Tibial nerve (tissue), 4 donors: ENCODE measurements around the gene CRYAB. TPM values are rescaled to one million over a fixed set of nuclear protein-coding genes. Genes with fewer than 3 reads are reported as not detected.

Source experiments
- DNase-seq, 2 donors: peaks; one replicate each; pipeline ENCODE4 v3.0.0-alpha.2; 2019; ENCODE audit warnings: low spot score in 2 of 2
- H3K27ac ChIP-seq, 4 donors: fragments of 200-600 bp; sonication (generic) in 3 of 4; one replicate each; pipeline ENCODE4 v1.5.1; 2017 to 2019; ENCODE audit warnings: mild to moderate bottlenecking in 1 of 4
- H3K27me3 ChIP-seq, 2 donors: fragments of 200-600 bp; sonication (generic) in 1 of 2; one replicate each; pipeline versions ENCODE4 v1.5.1 to v1.6.0; 2017 to 2019
- H3K36me3 ChIP-seq, 3 donors: fragments of 200-600 bp; sonication (generic); one replicate each; pipeline ENCODE4 v1.5.1; 2018 to 2019
- H3K4me1 ChIP-seq, 4 donors: fragments of 200-600 bp; sonication (generic) in 3 of 4; one replicate each; pipeline ENCODE4 v1.5.1; 2017 to 2019
- H3K4me3 ChIP-seq, 4 donors: fragments of 200-600 bp; sonication (generic) in 3 of 4; one replicate each; pipeline ENCODE4 v1.5.1; 2017 to 2019; ENCODE audit warnings: mild to moderate bottlenecking in 1 of 4, moderate library complexity in 1 of 4
- H3K9me3 ChIP-seq, 4 donors: fragments of 200-600 bp; sonication (generic) in 3 of 4; one replicate each; pipeline ENCODE4 v1.5.1; 2017 to 2019
- CTCF ChIP-seq, 5 experiments: fragments of 200-600 bp in 3 of 5; fragments of 450-650 bp in 2 of 5; sonication (generic) in 3 of 5; IDR thresholded peaks; one replicate each; pipeline ENCODE4 v1.5.1; 2016 to 2019; ENCODE audit warnings: antibody characterized with exemption in 5 of 5, mild to moderate bottlenecking in 3 of 5, moderate library complexity in 2 of 5
- EP300 ChIP-seq, 2 donors: sonication (generic); formaldehyde crosslinking; IDR thresholded peaks; one replicate each; pipeline ENCODE4 v1.6.1; 2017; ENCODE audit warnings: antibody characterized with exemption in 2 of 2, mild to moderate bottlenecking in 1 of 2
- POLR2A ChIP-seq, 2 donors: fragments of 450-650 bp; IDR thresholded peaks; one replicate each; pipeline ENCODE4 v1.6.1; 2017; ENCODE audit warnings: antibody characterized with exemption in 2 of 2, mild to moderate bottlenecking in 2 of 2, moderate library complexity in 2 of 2
- WGBS, 2 donors: methylation state at CpG; one replicate each; pipeline ENCODE4 v1.1.5; 2018; 5-methylcytosine and 5-hydroxymethylcytosine counted together
- total RNA-seq, 4 donors: library from RNA; depleted of rRNA; stranded (reverse); fragments of >200 nt; gene quantifications; one replicate each; pipeline ENCODE4 v1.1.0, GENCODE V29; 2016

CRYAB gene
- total RNA-seq, 4 donors from 2014 or later = 353 to 879 (median 645) TPM

DNA sequence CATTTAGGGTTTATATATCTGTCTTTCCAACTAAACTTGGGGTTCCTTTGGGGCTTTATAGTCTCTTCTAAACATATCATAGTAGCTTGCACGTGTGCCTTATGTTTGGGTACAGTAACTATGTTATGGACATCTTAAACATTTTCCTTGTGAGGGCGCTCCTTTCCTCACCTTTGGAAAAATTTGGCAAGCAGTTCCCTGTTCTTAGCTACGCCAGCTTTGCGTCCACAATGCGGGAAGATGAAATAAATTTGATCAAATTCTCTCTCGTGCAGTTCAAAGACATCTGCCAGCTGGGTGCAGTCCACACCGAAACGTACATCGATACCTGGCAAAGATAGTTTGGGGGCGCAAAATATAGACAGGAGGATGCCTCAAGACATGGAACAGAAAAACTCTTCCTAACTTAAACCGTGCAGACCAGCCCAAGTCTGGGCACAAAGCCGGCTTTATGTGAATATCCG is 33.2 kb downstream of the CRYAB start:
- H3K27me3 ChIP-seq = no peaks in the 10 kb centered on the region
- H3K9me3 ChIP-seq = no peaks in the 10 kb centered on the region
- WGBS, 2 donors = 1% methylated on average over 13 of the region's 13 CpGs
- H3K4me1 ChIP-seq = peaks cover 0 to 18% (median 5%) of the 10 kb centered on the region in 4 donors
- peak overlapping the region; percentile 54 to 75 (median 62) for H3K4me3 ChIP-seq
- peak overlapping the region; percentile 90 to 98 (median 94) for H3K27ac ChIP-seq
- peaks cover 0 to 26% (median 4%) of the 10 kb centered on the region in 3 donors for H3K36me3 ChIP-seq
- TF ChIP-seq POLR2A (IDR thresholded peaks at IDR 0.05) = no peak
- TF ChIP-seq CTCF (IDR thresholded peaks at IDR 0.05) = no peak
- TF ChIP-seq EP300 (IDR thresholded peaks at IDR 0.05) = no peak
- DNase-seq = no peak

DNA sequence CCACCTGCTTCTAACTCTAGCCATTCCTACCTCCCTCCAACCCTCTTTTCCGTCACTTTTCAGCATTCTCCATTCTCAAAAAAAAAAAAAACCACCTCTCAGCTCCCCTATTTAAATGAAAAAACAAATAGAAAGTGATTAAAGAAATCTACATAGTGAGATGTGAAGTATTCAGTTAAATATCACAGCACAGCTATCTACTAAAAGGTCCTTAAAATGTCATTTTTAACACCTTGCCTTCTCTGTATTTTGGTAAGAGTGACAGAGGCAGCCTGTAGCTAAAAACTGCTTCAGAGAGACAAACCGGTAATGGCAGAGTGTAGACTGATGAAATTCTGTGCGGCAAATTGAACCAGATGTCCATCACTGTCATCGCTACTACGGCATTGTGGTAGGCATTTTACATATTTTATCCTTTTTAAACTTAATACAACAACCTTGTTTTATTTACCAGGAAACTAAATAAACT is 39.8 kb downstream of the CRYAB start:
- no peak for DNase-seq
- H3K4me3 ChIP-seq = peak overlapping the region; percentile 74 to 96 (median 85)
- peaks cover 0 to 22% (median 10%) of the 10 kb centered on the region in 4 donors for H3K4me1 ChIP-seq
- WGBS, 2 donors = 53 to 54% methylated on average over 5 of the region's 5 CpGs
- TF ChIP-seq CTCF (IDR thresholded peaks at IDR 0.05) (no peak), EP300 (IDR thresholded peaks at IDR 0.05) (no peak), POLR2A (IDR thresholded peaks at IDR 0.05) (no peak)
- peak overlapping the region; percentile 92 to 96 (median 94) for H3K27ac ChIP-seq
- peaks cover 0 to 40% (median 0%) of the 10 kb centered on the region in 3 donors for H3K36me3 ChIP-seq
- H3K27me3 ChIP-seq = no peaks in the 10 kb centered on the region
- H3K9me3 ChIP-seq = no peaks in the 10 kb centered on the region

DNA sequence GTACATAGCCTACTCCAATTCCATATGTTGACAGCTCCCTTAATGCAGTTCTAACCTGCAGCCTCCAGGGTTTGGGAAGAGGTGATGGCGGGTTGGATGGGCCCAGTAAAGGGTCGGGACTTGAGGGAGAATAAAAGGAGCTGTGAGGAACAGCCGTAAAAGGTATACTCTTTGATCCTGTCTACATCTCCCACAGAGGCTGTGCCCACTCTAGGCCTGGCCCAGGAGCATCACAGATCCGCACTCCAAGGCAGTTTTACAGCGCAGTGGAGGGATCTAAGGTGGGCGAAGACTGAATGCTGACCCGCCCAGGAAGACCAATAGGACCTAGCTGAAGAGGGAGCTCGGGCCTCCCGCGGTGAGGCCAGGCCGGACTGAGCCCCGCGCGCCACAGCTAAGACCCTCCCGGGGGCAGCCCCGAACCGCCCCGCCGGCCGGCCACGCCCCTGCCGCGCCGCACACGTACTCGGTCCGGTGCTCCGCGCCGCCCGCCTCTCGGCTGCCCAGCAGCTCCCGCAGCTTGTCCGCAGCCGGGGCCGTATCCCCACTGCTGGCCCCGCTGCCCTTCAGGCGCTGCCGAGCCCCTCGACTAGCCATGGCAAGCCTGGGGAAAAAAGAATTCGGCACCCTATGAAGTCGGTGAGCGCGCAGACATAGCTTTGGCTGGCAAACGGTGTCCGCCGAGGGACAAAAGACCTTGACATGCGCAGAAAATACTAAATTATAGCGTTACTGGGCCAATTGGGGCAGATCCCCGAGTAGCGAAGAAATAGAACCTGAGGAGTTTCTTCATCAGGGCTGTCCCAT is 40.5 kb downstream of the CRYAB start, which contains the start of gene ALG9:
TSS of gene ALG9 (minus strand) at position 696 of the 807 bp plus-strand sequence. CDS start at position 597, 99 bp downstream.
- H3K4me3 ChIP-seq = peak within 1 kb of the TSS; percentile 74 to 96 (median 85)
- H3K27me3 ChIP-seq = no peaks in the 10 kb centered on the region
- peaks cover 0 to 43% (median 0%) of the 10 kb centered on the region in 3 donors for H3K36me3 ChIP-seq
- TF ChIP-seq EP300 (IDR thresholded peaks at IDR 0.05) (peak; percentile 70 to 90), POLR2A (IDR thresholded peaks at IDR 0.05) (peak in 1 of 2 donors; percentile 57), CTCF (IDR thresholded peaks at IDR 0.05) (peak in 3 of 5 experiments; percentile 24 to 31 (median 27))
- peaks cover 0 to 22% (median 10%) of the 10 kb centered on the region in 4 donors for H3K4me1 ChIP-seq
- WGBS, 2 donors = 0 to 1% methylated on average over 24 to 47 of the region's 51 CpGs
- H3K9me3 ChIP-seq = no peaks in the 10 kb centered on the region
- peak within 1 kb of the TSS; percentile 92 to 96 (median 94) for H3K27ac ChIP-seq
- DNase-seq = peak; percentile 71 to 90

DNA sequence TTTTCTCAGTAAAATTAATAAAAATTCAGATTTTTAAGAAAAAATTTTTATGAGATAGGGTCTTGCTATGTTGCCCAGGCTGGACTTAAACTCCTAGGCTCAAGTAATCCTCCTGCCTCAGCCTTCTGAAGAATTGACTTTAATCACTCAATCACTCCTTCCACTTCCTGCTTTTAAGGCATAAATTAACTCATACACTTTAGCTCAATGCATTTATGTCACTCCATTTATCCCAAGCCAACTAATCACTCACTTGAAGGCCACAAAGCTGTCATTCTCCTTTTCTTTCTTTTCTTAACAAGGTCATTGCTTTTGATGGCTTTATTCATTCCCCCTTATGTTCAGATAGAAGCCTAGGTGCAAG is 41.1 kb downstream of the CRYAB start:
- Histone ChIP-seq H3K27me3 (no peaks in the 10 kb centered on the region), H3K27ac (peak overlapping the region; percentile 92 to 96 (median 94)), H3K4me1 (peaks cover 0 to 22% (median 10%) of the 10 kb centered on the region in 4 donors), H3K4me3 (peak overlapping the region; percentile 74 to 96 (median 85)), H3K36me3 (peaks cover 0 to 42% (median 0%) of the 10 kb centered on the region in 3 donors), H3K9me3 (no peaks in the 10 kb centered on the region)
- DNase-seq = no peak
- TF ChIP-seq POLR2A (IDR thresholded peaks at IDR 0.05) (no peak), CTCF (IDR thresholded peaks at IDR 0.05) (no peak), EP300 (IDR thresholded peaks at IDR 0.05) (no peak)

DNA sequence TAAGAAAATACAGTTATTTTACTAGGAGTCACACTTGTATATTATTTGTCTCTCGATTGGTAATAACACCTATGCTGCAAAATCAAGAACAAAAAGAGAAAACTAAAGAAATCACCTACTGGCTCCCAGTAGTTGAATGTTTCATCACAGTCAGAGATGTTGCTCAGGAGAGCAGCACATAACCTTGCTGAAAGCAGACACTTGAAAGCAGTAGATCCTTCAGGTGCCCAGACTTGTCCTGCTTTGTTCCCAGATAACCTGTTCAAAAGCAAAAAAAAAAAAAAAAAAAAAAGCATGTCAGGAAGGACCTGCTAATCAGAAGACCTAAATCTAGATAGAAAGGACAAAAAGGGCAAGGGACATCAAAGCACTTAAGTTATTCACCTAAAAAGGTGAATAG is 41.5 kb downstream of the CRYAB start:
- TF ChIP-seq CTCF (IDR thresholded peaks at IDR 0.05) = no peak
- no peak for TF ChIP-seq EP300 (IDR thresholded peaks at IDR 0.05)
- no peak for TF ChIP-seq POLR2A (IDR thresholded peaks at IDR 0.05)
- H3K4me3 ChIP-seq = peak overlapping the region in 2 of 4 donors; percentile 77 to 93
- 94 to 97% methylated on average over 1 of the region's 1 CpG for WGBS, 2 donors
- H3K36me3 ChIP-seq = peaks cover 0 to 42% (median 0%) of the 10 kb centered on the region in 3 donors
- H3K27ac ChIP-seq = peak overlapping the region in 2 of 4 donors; percentile 92 to 95
- no peaks in the 10 kb centered on the region for H3K9me3 ChIP-seq
- H3K4me1 ChIP-seq = peaks cover 0 to 22% (median 10%) of the 10 kb centered on the region in 4 donors
- DNase-seq = no peak
- H3K27me3 ChIP-seq = no peaks in the 10 kb centered on the region
